ENCODE measurements around the gene CRIM1. TPM values are rescaled to one million over a fixed set of nuclear protein-coding genes. Genes with fewer than 3 reads are reported as not detected.

CRIM1 gene
- total RNA-seq, 1 donor from 2014 or later, result 273 TPM

GRCh38 chr2:36329251-36329650 is 26.3 kb upstream of the CRIM1 start:
- Histone ChIP-seq H3K27me3 (no peaks in the 10 kb centered on the region), H3K27ac (no peak overlapping the region), H3K4me3 (no peak overlapping the region), H3K4me1 (no peaks in the 10 kb centered on the region), H3K9me3 (no peaks in the 10 kb centered on the region), H3K36me3 (no peaks in the 10 kb centered on the region)
- TF ChIP-seq CTCF (IDR thresholded peaks at IDR 0.05), result no peak
- intact Hi-C loops (cut with DNase I), result no loop called here
- no peak for DNase-seq (ENCODE audit: low spot score in 2 of 2)

- DNase-seq (ENCODE audit: low spot score in 2 of 2), result no peak
- Histone ChIP-seq H3K36me3 (no peaks in the 10 kb centered on the region), H3K4me1 (no peaks in the 10 kb centered on the region), H3K27ac (no peak overlapping the region), H3K4me3 (no peak overlapping the region), H3K27me3 (no peaks in the 10 kb centered on the region), H3K9me3 (no peaks in the 10 kb centered on the region)
- no peak for TF ChIP-seq CTCF (IDR thresholded peaks at IDR 0.05)
- intact Hi-C loops (cut with DNase I), result no loop called here
Observed at GRCh38 chr2:36329746-36330472, 25.7 kb upstream of the CRIM1 start.

- no peak for TF ChIP-seq CTCF (IDR thresholded peaks at IDR 0.05)
- intact Hi-C loops (cut with DNase I), result no loop called here
- no peak overlapping the region for H3K4me3 ChIP-seq
- no peaks in the 10 kb centered on the region for H3K9me3 ChIP-seq
- no peak overlapping the region for H3K27ac ChIP-seq
- no peaks in the 10 kb centered on the region for H3K36me3 ChIP-seq
- H3K27me3 ChIP-seq, result no peaks in the 10 kb centered on the region
- H3K4me1 ChIP-seq, result no peaks in the 10 kb centered on the region
- DNase-seq (ENCODE audit: low spot score in 2 of 2), result no peak
Observed at GRCh38 chr2:36330473-36331395, 24.8 kb upstream of the CRIM1 start.

GRCh38 chr2:36333350-36334012 is 22.1 kb upstream of the CRIM1 start:
- no peak for TF ChIP-seq CTCF (IDR thresholded peaks at IDR 0.05)
- intact Hi-C loops (cut with DNase I), result no loop called here
- H3K4me3 ChIP-seq, result no peak overlapping the region
- no peak for DNase-seq (ENCODE audit: low spot score in 2 of 2)
- H3K9me3 ChIP-seq, result no peaks in the 10 kb centered on the region
- H3K27me3 ChIP-seq, result no peaks in the 10 kb centered on the region
- no peaks in the 10 kb centered on the region for H3K4me1 ChIP-seq
- H3K36me3 ChIP-seq, result no peaks in the 10 kb centered on the region
- H3K27ac ChIP-seq, result no peak overlapping the region

GRCh38 chr2:36335597-36335996 is 20.0 kb upstream of the CRIM1 start:
- Histone ChIP-seq H3K36me3 (no peaks in the 10 kb centered on the region), H3K27me3 (no peaks in the 10 kb centered on the region), H3K27ac (no peak overlapping the region), H3K9me3 (no peaks in the 10 kb centered on the region), H3K4me3 (no peak overlapping the region), H3K4me1 (no peaks in the 10 kb centered on the region)
- no peak for DNase-seq (ENCODE audit: low spot score in 2 of 2)
- TF ChIP-seq CTCF (IDR thresholded peaks at IDR 0.05), result no peak
- intact Hi-C loops (cut with DNase I), result no loop called here

Measured in ascending aorta (tissue), 2 donors.